Measurements from ENCODE around the gene ANG.

Gene ANG

DNA sequence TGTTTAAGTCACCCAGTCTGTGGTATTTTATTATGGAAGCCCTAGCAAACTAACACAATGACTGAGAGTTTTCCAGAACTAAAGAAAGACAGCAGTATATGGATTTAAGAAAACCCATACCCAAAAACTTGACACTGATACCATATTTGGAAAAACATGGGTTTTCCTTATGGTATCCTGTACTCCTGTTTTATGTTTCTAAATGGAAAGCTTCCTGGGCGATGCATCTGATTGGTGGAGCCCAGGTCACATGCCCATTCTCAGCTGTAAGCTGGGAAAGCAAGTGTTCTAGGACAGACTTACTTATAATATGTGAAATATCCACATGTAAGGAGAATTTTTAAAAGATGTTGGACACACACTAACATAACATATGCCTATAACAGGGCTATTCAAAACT is 8.7 kb upstream of the ANG start:
- TF ChIP-seq, protein P1, sequence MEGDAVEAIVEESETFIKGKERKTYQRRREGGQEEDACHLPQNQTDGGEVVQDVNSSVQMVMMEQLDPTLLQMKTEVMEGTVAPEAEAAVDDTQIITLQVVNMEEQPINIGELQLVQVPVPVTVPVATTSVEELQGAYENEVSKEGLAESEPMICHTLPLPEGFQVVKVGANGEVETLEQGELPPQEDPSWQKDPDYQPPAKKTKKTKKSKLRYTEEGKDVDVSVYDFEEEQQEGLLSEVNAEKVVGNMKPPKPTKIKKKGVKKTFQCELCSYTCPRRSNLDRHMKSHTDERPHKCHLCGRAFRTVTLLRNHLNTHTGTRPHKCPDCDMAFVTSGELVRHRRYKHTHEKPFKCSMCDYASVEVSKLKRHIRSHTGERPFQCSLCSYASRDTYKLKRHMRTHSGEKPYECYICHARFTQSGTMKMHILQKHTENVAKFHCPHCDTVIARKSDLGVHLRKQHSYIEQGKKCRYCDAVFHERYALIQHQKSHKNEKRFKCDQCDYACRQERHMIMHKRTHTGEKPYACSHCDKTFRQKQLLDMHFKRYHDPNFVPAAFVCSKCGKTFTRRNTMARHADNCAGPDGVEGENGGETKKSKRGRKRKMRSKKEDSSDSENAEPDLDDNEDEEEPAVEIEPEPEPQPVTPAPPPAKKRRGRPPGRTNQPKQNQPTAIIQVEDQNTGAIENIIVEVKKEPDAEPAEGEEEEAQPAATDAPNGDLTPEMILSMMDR (IDR thresholded peaks at IDR 0.05; ENCODE audit: insufficient read depth, missing control alignments) = no peak
- no peak for DNase-seq (ENCODE audit: insufficient read length, low spot score)
- FAIRE-seq = no peak

DNA sequence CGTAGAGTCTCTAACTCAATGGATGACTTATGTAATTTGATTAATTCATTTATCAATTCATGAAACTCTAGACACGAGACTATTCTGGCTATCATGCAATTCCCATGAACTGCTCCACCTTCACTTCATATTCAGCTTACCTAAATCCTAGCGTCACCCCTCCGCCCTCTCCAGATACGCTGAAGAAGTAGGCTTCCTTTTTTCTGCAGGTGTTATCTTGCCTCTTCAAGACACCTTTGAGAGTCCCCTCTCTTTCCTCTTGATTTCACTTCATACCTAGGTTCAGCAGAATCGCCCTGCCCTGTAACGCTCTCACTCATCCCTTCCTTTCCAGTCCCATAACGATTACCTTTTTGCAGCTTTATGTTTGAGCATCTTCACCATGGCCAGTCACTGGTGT is 8.2 kb upstream of the ANG start:
- TF ChIP-seq, protein P1 (IDR thresholded peaks at IDR 0.05; ENCODE audit: insufficient read depth, missing control alignments) = no peak
- FAIRE-seq = no peak
- no peak for DNase-seq (ENCODE audit: insufficient read length, low spot score)

DNA sequence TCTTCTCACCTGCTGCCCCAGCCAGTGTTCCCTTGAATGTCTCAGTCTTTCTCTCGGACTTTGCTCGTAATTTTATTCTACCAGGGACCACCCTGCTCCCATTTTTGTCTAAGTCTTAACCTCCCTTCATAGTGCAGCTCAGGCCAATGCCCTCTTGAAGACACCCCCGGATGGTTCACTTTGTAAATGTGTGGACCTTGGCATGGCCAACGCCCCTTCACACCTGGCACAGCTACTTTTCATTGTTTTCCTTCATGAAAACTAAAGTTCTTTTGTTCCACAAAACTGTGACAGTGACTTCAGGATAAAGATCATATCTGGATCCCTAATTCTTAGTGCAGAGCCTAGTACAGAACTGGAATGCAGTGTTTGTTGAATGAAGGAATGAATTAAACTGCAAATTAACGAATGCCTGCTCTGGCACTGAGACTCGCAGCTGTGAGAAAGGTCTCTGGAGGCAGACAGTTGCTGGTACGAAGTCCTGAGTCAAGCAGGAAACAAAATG is 7.7 kb upstream of the ANG start:
- DNase-seq (ENCODE audit: insufficient read length, low spot score) = no peak
- no peak for FAIRE-seq
- TF ChIP-seq, protein P1 (IDR thresholded peaks at IDR 0.05; ENCODE audit: insufficient read depth, missing control alignments) = no peak

DNA sequence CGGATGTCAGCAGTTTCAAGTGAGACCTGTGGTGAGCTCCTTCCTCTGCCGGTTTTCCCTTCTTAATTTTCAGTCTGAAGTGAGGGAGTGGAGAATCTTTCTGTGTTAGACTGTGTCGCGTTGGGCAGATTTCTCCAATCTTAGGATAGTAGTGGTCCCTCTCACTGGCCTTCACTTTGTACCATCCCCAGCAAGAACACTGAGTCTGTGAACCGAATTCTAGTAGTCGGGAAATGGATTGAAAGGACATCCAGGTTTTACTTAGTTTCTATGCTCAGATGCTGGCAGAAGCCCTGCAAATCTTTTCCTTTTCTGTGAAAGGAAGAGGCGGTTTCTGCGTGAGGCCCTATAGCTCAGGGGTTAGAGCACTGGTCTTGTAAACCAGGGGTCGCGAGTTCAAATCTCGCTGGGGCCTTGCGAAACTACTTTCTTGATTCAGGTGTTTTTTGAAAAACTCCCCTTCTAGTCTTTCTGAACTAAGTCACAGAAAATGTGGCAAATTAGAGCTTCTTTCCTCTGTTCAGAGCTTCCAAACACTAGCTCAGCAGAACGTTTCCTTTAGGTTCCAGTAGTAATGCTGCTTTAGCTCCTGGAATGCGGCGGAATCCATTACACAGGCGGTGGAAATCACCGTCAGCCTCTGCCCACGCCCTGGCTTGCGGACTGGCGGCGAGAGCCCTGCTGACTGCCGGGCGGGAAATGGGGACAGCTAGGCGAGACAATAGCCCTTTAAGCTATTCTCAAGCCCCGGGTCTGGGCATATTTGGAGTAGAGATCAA is 7.0 kb upstream of the ANG start:
- DNase-seq (ENCODE audit: insufficient read length, low spot score) (no peak), FAIRE-seq (no peak)
- TF ChIP-seq, protein P1 (IDR thresholded peaks at IDR 0.05; ENCODE audit: insufficient read depth, missing control alignments) = no peak

DNA sequence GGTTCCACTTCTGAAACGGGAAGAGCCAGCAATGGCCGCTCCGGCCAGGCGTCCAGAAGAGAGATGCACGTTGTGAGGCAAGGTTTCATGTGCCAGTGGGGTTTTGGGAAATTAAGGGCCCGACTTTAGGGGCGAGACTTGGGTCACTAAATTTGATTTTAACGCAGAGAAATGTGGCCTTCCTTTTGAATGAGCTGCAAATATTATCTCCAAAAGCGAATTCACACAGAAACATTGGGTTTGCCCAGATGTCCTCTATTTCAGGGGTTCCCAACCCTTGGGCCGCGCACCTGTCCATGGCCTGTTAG is 6.5 kb upstream of the ANG start:
- TF ChIP-seq, protein P1 (IDR thresholded peaks at IDR 0.05; ENCODE audit: insufficient read depth, missing control alignments) = no peak
- FAIRE-seq = no peak
- DNase-seq (ENCODE audit: insufficient read length, low spot score) = no peak

DNA sequence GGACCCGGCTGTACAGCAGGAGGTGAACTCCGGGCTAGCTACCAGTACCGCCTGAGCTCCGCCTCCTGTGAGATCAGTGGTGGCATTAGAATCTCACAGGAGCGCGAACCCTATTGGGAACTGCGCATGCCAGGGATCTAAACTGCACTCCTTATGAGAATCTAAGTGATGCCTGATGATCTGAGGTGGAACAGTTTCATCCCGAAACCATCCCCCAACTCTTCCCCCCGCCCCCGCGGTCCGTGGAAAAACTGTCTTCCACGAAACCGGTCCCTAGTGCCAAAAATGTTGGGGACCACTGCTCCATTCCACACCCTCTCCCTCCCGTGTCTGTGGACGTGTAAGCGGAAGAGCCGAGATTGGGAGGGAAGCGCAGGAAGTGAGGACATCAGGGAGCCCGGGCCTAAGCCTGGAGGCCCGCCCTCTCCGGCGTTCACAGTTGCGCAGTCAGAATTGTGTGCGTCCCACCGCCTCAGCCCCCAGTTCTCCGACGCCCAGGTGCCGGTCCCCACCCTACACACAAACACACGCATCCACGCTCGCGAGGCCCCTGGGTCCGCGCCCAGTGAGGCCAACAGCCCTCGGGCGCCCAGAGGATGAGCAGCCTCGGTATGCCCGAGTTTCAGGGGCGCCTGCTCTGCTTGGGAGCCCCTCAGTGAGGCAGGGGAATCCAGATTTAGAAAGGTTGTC is 6.0 kb upstream of the ANG start:
- FAIRE-seq = no peak

More for the DNA sequence above, 6.0 kb upstream of the ANG start:
- no peak for DNase-seq (ENCODE audit: insufficient read length, low spot score)
- TF ChIP-seq, protein P1 (IDR thresholded peaks at IDR 0.05; ENCODE audit: insufficient read depth, missing control alignments) = no peak

All from D721Med (cell line).